ENCODE data around the gene RPL36.

- no peak for TF ChIP-seq SP4 (IDR thresholded peaks at IDR 0.05; ENCODE audit: low read length)
- no peak for TF ChIP-seq CBX8 (IDR thresholded peaks at IDR 0.05; ENCODE audit: borderline replicate concordance, low read depth, low read length)
- TF ChIP-seq ATF2 (IDR thresholded peaks at IDR 0.05; ENCODE audit: low read length): no peak
- no peak for TF ChIP-seq HDAC6 (IDR thresholded peaks at IDR 0.05; ENCODE audit: low read depth, low read length)
- TF ChIP-seq TAF1 (IDR thresholded peaks at IDR 0.05; ENCODE audit: low read depth, low read length): no peak
- TF ChIP-seq, protein P1, sequence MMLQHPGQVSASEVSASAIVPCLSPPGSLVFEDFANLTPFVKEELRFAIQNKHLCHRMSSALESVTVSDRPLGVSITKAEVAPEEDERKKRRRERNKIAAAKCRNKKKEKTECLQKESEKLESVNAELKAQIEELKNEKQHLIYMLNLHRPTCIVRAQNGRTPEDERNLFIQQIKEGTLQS (IDR thresholded peaks at IDR 0.05; ENCODE audit: insufficient read depth, low read depth, low read length): no peak
These were observed 24.7 kb downstream of the RPL36 start for GRCh38 chr19:5714816-5715215.
